ENCODE data around the gene TMCO2. TPM values are rescaled to one million over a fixed set of nuclear protein-coding genes. Genes with fewer than 3 reads are reported as not detected.

Gene TMCO2
- total and polyA plus RNA-seq, 10 of the 15 experiments (the other 5 are each of a cell fraction or from before 2014, with no cell fraction given) = not detected

DNA sequence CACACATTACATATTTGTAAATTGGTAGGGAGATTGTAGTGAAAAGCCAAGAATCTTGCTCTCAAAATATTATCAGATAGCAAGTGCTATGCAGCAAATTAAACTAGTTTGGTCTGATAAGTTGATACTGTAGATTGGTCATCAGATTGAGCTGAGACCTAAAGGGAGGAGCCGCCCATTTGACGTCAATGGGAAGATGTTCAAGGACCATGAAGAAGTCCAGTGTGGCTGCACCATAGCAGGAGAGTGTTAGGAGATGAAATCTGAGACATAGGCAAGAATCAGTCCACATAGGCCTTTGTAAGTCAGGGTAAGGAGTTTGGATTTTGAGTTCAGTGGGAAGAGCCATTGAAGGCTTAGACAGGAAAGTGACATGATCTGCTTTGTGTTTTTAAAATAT is 26.6 kb downstream of the TMCO2 start (continued):
- TF ChIP-seq, protein P1, sequence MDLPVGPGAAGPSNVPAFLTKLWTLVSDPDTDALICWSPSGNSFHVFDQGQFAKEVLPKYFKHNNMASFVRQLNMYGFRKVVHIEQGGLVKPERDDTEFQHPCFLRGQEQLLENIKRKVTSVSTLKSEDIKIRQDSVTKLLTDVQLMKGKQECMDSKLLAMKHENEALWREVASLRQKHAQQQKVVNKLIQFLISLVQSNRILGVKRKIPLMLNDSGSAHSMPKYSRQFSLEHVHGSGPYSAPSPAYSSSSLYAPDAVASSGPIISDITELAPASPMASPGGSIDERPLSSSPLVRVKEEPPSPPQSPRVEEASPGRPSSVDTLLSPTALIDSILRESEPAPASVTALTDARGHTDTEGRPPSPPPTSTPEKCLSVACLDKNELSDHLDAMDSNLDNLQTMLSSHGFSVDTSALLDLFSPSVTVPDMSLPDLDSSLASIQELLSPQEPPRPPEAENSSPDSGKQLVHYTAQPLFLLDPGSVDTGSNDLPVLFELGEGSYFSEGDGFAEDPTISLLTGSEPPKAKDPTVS (IDR thresholded peaks at IDR 0.05; ENCODE audit: low read depth, low read length) = no peak
- TF ChIP-seq CREM (IDR thresholded peaks at IDR 0.05; ENCODE audit: low read depth) (no peak), ZNF622 (IDR thresholded peaks at IDR 0.05) (no peak), SIN3A (IDR thresholded peaks at IDR 0.05; ENCODE audit: low read depth, low read length) (no peak)
- TF ChIP-seq, protein P2, sequence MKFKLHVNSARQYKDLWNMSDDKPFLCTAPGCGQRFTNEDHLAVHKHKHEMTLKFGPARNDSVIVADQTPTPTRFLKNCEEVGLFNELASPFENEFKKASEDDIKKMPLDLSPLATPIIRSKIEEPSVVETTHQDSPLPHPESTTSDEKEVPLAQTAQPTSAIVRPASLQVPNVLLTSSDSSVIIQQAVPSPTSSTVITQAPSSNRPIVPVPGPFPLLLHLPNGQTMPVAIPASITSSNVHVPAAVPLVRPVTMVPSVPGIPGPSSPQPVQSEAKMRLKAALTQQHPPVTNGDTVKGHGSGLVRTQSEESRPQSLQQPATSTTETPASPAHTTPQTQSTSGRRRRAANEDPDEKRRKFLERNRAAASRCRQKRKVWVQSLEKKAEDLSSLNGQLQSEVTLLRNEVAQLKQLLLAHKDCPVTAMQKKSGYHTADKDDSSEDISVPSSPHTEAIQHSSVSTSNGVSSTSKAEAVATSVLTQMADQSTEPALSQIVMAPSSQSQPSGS (IDR thresholded peaks at IDR 0.05; ENCODE audit: low read length) = no peak

DNA sequence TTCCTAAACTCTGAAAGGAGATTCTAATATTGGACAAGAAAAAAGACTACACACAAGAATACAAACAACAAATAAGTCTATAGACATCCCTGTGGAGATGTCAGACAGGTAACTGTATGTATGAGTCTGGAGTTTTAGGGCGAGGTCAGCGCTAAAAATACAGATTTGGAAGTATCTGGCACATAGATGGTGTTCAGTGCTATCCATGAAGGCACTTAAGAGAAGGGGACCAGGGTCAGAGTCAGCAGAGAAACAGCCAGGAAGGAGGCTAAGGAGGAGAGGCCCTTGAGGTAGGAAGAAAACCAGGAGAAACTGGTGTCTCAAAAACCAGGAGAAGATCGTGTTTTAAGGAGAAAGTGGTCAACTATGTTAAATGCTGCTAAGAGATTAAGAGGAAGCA is 28.4 kb downstream of the TMCO2 start:
- no peaks in the 10 kb centered on the region for H3K79me2 ChIP-seq (ENCODE audit: control insufficient read depth, insufficient read depth, low read length)
- DNase-seq (ENCODE audit: low read depth, low spot score) (no peak), FAIRE-seq (no peak), ATAC-seq (no peak)
- H3K9me3 ChIP-seq (replicated peaks; ENCODE audit: control insufficient read depth, insufficient read depth, low read length) = no peaks in the 10 kb centered on the region
- SMC1A ChIA-PET (ENCODE audit: uncharacterized antibody, unreplicated experiment) = interaction anchor here (1.8 kb wide), 1 partner anchor 15 kb away, joined by 9 read pairs; no protein-coding TSS in a partner anchor
- no peak overlapping the region for H3K4me2 ChIP-seq (ENCODE audit: control insufficient read depth, insufficient read depth)
- H4K20me1 ChIP-seq (ENCODE audit: control insufficient read depth, insufficient read depth) = no peaks in the 10 kb centered on the region
- POLR2A ChIA-PET = no interaction called here
- H3K36me3 ChIP-seq (ENCODE audit: control insufficient read depth in 2 of 2, insufficient read depth in 2 of 2, low read length in 1 of 2) = peaks cover 0 to 16% of the 10 kb centered on the region in 2 experiments; a peak in 3 of 4 replicates
- 100% methylated on average over 3 of the region's 3 CpGs for WGBS (ENCODE audit: insufficient coverage, insufficient replicate concordance, low lambda C conversion rate, missing lambda C conversion rate)
- no peak overlapping the region for H3K27ac ChIP-seq (ENCODE audit: control insufficient read depth, insufficient read depth)
- peaks cover 5% of the 10 kb centered on the region; the same call in 1 of the 2 replicates for H3K4me1 ChIP-seq (ENCODE audit: control insufficient read depth, insufficient read depth, low read length)
- no peak overlapping the region for H3K9ac ChIP-seq (ENCODE audit: control insufficient read depth, insufficient read depth, low read length)
- no TSS peak for BruUV-seq (replicated peaks)
- RAD21 ChIA-PET (ENCODE audit: unreplicated experiment) = no interaction called here
- no peak overlapping the region for H3K4me3 ChIP-seq
- H3K27me3 ChIP-seq (replicated peaks in 1 of 2; ENCODE audit: control insufficient read depth in 2 of 2, insufficient read depth in 2 of 2, low read length in 1 of 2) = no peaks in the 10 kb centered on the region
- CTCF ChIA-PET = interaction anchor here (0.5 kb wide), 1 partner anchor 165 kb away, joined by 4 read pairs; no protein-coding TSS in a partner anchor
- intact Hi-C loops (cut with micrococcal nuclease; ENCODE audit: unreplicated experiment) = no loop called here
- in situ Hi-C loops (cut with MboI) = no loop called here
- H2AFZ ChIP-seq (ENCODE audit: control insufficient read depth, low read depth, low read length) = no peak overlapping the region
- TF ChIP-seq EGR1 (IDR thresholded peaks at IDR 0.05; ENCODE audit: borderline replicate concordance in 1 of 2, low read depth in 2 of 2, low read length in 2 of 2) = no peak
- TF ChIP-seq EED (IDR thresholded peaks at IDR 0.05; ENCODE audit: low read depth) = no peak
- no peak for TF ChIP-seq CBX3 (IDR thresholded peaks at IDR 0.05; ENCODE audit: borderline replicate concordance, low read depth)
- TF ChIP-seq, protein P3, sequence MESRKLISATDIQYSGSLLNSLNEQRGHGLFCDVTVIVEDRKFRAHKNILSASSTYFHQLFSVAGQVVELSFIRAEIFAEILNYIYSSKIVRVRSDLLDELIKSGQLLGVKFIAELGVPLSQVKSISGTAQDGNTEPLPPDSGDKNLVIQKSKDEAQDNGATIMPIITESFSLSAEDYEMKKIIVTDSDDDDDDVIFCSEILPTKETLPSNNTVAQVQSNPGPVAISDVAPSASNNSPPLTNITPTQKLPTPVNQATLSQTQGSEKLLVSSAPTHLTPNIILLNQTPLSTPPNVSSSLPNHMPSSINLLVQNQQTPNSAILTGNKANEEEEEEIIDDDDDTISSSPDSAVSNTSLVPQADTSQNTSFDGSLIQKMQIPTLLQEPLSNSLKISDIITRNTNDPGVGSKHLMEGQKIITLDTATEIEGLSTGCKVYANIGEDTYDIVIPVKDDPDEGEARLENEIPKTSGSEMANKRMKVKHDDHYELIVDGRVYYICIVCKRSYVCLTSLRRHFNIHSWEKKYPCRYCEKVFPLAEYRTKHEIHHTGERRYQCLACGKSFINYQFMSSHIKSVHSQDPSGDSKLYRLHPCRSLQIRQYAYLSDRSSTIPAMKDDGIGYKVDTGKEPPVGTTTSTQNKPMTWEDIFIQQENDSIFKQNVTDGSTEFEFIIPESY (IDR thresholded peaks at IDR 0.05) = no peak
- no peak for TF ChIP-seq KDM1A (IDR thresholded peaks at IDR 0.05; ENCODE audit: borderline replicate concordance)
- no peak for TF ChIP-seq SP1 (IDR thresholded peaks at IDR 0.05; ENCODE audit: low read depth, low read length)
- TF ChIP-seq MTA3 (IDR thresholded peaks at IDR 0.05; ENCODE audit: borderline replicate concordance, low read length) = no peak
- TF ChIP-seq FOXK2 (IDR thresholded peaks at IDR 0.05) = no peak
- no peak for TF ChIP-seq PML (IDR thresholded peaks at IDR 0.05; ENCODE audit: low read length)
- TF ChIP-seq CHD1 (IDR thresholded peaks at IDR 0.05; ENCODE audit: low read depth, low read length) = no peak
- TF ChIP-seq, protein P4, sequence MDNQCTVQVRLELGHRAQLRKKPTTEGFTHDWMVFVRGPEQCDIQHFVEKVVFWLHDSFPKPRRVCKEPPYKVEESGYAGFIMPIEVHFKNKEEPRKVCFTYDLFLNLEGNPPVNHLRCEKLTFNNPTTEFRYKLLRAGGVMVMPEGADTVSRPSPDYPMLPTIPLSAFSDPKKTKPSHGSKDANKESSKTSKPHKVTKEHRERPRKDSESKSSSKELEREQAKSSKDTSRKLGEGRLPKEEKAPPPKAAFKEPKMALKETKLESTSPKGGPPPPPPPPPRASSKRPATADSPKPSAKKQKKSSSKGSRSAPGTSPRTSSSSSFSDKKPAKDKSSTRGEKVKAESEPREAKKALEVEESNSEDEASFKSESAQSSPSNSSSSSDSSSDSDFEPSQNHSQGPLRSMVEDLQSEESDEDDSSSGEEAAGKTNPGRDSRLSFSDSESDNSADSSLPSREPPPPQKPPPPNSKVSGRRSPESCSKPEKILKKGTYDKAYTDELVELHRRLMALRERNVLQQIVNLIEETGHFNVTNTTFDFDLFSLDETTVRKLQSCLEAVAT (IDR thresholded peaks at IDR 0.05) = no peak
